Epithelial cell of proximal tubule (primary cell): ENCODE measurements around the gene SEC61G. TPM values are rescaled to one million over a fixed set of nuclear protein-coding genes. Genes with fewer than 3 reads are reported as not detected.

ENCODE experiments used
- DNase-seq: peaks from one replicate; pipeline ENCODE4 v3.0.0-alpha.2; 2011; ENCODE audit warnings: low read depth
- H3K4me3 ChIP-seq: 2 replicates; pipeline ENCODE4 v1.5.1; 2011; ENCODE audit warnings: low read depth, mild to moderate bottlenecking, low read length
- total RNA-seq: library from RNA; depleted of rRNA; stranded (reverse); fragments of >200 nt; gene quantifications from 2 replicates; pipeline ENCODE4 v1.2.3, GENCODE V29; 2015
- TF ChIP-seq, protein P1 (sequence below): conservative IDR thresholded peaks from 2 replicates; pipeline ENCODE4 v1.5.1; 2012; ENCODE audit warnings: low read depth, mild to moderate bottlenecking, low read length

The SEC61G gene
- total RNA-seq, 1 donor from 2014 or later = 716 TPM

DNA sequence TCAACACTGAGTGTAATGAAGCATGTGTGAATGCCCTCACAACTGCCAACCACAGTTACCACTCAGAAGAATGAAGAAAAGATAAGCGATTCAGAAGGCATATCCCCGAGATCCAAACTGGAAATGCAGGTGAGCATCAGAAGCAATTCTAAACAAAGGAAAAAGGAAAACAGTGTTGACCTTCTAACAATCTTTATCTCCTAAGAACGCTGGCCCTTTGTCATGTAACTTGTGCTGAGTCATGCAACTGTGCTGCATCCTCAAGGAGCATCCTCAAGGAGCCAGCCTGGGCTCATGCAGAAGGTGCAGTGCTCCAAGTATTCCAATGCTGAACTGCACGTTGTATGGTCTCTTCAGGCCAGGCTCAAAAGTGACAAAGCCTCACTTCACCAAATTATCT lies 30.6 kb downstream of the SEC61G start:
- TF ChIP-seq, protein P1, sequence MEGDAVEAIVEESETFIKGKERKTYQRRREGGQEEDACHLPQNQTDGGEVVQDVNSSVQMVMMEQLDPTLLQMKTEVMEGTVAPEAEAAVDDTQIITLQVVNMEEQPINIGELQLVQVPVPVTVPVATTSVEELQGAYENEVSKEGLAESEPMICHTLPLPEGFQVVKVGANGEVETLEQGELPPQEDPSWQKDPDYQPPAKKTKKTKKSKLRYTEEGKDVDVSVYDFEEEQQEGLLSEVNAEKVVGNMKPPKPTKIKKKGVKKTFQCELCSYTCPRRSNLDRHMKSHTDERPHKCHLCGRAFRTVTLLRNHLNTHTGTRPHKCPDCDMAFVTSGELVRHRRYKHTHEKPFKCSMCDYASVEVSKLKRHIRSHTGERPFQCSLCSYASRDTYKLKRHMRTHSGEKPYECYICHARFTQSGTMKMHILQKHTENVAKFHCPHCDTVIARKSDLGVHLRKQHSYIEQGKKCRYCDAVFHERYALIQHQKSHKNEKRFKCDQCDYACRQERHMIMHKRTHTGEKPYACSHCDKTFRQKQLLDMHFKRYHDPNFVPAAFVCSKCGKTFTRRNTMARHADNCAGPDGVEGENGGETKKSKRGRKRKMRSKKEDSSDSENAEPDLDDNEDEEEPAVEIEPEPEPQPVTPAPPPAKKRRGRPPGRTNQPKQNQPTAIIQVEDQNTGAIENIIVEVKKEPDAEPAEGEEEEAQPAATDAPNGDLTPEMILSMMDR = no peak
- DNase-seq = no peak
- no peak overlapping the region for H3K4me3 ChIP-seq

DNA sequence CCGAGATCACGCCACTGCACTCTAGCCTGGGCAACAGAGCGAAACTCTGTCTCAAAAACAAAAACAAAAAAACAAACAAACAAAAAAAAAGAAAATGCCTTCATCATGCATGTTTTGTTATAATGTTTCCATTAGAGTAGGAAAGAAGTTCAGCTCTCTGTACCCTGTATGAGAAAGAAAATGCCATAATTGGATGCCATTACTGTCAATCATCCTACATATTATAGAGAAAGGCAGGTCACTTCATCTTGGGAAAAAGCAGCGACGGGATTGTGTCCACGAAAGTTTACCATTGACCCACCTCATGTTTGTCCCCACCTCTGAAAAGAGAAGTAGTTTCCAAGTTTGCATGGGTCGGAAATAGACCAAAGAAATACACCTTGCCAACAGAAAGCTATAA lies 33.8 kb downstream of the SEC61G start:
- no peak for DNase-seq
- TF ChIP-seq, protein P1 = no peak
- H3K4me3 ChIP-seq = no peak overlapping the region

DNA sequence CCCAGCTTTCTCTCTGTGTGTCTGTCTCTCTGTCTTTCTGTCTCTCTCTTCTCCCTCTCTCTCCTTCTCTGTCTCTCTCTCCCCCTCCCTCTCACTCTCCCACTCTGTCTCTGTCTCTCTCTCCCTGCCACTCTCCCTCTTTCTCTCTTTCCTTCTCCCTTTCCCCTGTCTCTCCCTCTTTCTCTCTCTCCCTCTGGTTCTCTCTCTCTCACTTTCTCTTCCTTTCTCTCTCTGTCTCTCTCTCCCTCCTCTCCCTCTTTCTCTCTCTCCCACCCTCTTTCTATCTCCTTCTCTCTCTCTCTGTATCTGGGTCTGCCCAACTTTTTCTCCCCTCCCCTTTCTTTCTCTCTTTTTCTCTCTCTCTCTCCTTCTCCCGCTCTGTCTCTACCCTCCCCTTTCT lies 36.5 kb downstream of the SEC61G start:
- no peak overlapping the region for H3K4me3 ChIP-seq
- TF ChIP-seq, protein P1 = no peak
- no peak for DNase-seq

DNA sequence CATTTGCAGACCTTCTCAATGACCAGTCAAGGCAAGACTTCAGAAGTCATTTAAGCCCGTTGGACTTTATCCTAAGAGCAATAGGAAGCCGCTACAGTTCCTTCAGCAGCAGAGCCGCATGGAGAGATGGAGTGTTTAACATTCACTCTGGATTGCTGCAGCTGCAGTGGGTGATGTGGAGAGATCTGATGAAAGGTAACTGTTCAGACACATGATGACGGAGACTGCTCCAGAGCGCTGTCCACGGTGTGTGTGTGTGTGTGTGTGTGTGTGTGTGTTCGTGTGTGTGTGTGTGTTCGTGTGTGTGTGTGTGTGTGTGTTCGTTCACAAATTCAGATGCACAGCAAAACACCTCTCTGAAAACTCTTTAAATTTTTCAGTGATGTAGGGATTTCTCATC lies 37.0 kb downstream of the SEC61G start:
- TF ChIP-seq, protein P1 = no peak

DNA sequence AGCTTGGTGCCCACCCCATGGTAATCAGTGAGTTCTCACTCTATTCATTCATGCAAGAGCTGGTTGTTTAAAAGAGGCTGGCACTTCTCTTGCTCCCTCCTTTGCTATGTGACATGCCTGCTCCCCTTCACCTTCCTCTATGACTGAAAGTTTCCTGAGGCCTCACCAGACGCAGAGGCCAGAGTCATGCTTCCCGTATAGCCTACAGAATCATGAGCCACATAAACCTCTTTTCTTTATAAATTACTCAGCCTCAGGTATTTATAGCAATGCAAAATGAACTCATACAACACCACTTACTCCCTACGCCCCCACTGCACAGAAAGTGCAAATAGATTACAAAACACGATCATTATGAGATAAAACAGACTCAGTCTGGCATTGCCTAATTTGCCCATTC lies 39.0 kb downstream of the SEC61G start:
- no peak overlapping the region for H3K4me3 ChIP-seq
- no peak for DNase-seq
- TF ChIP-seq, protein P1 = no peak

More for the DNA sequence above, 37.0 kb downstream of the SEC61G start:
- H3K4me3 ChIP-seq = no peak overlapping the region
- no peak for DNase-seq

DNA sequence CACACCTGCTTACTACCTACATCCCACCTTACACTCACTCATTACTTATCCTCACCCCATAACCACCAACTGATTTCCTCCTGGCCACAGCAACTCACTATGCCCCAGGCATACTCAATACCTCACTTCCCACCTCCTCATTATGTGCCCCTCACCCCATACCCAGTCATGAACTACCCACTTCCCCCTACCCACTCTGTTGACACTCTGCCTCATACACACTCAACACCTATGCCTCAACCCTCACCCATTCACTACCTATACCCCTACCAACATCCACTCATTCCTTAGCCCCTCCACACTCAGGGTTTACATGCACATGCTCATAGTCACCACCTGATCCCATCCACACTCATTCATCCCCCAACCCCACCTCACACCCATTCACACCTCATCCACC lies 39.6 kb downstream of the SEC61G start:
- no peak for DNase-seq
- H3K4me3 ChIP-seq = no peak overlapping the region
- TF ChIP-seq, protein P1 = no peak

DNA sequence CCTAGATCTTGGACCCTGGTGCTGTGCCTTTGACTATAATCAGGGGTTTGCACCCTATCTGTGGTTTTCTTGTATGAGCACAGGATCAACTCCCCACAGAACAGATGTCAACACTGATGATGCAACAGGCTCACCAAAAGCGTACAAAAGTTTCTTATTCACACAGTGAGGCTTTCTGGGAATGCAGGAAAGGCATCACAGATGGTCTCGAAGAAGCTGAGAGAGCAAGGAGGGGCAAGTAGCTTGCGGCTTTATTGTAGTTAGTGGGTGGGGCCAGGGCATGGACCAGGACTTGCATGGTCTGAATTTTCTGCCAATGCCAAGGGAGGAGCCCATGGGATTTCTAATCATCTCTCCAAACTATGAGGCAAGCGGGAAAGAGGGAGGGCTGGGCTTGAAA lies 46.2 kb downstream of the SEC61G start:
- no peak for DNase-seq
- no peak overlapping the region for H3K4me3 ChIP-seq
- TF ChIP-seq, protein P1 = no peak
